ENCODE results near the gene GFY. TPM values are rescaled to one million over a fixed set of nuclear protein-coding genes. Genes with fewer than 3 reads are reported as not detected.
"Not testable (repeated sequence)": the region's sequence is repeated elsewhere in the genome, so short reads cannot be mapped to it uniquely, and the experiment has no call there.

The GFY gene
- total and polyA plus RNA-seq, 5 experiments from 2014 or later, result not detected

- H3K4me1 Mint-ChIP-seq, result peaks cover 22 to 63% (median 61%) of the 10 kb centered on the region in 4 donors
- DNase-seq, result peak; percentile 76 to 99 (median 94)
- POLR2A ChIA-PET, result interaction anchor here (0.7 to 12.3 kb wide), 20 partner anchors 9 to 605 kb away, joined by 3 to 321 read pairs (median 5); partner anchors contain the start of genes FLT3LG, FTL, KASH5 and PRMT1
- H3K4me3 Mint-ChIP-seq, result peak within 1 kb of the TSS; percentile 95 to 100 (median 99)
- peak within 1 kb of the TSS; percentile 93 to 100 (median 100) for H3K27ac Mint-ChIP-seq
- peaks cover 0 to 40% (median 7%) of the 10 kb centered on the region in 3 donors for H3K36me3 Mint-ChIP-seq
- H3K27me3 Mint-ChIP-seq, result no peaks in the 10 kb centered on the region
- H3K9me3 Mint-ChIP-seq, result no peaks in the 10 kb centered on the region
- ATAC-seq, result peak; percentile 62 to 69
These were observed 26.4 kb downstream of the GFY start, which contains the start of gene PIH1D1 for GRCh38 chr19:49451430-49452181. Gene PIH1D1 (minus strand): TSS chr19:49451814. CDS start chr19:49451574, 240 bp downstream.

- peaks cover 0 to 42% (median 8%) of the 10 kb centered on the region in 3 donors for H3K36me3 Mint-ChIP-seq
- peak; percentile 84 to 87 for ATAC-seq
- H3K4me3 Mint-ChIP-seq, result peak within 1 kb of the TSS; percentile 95 to 100 (median 99)
- peak; percentile 95 to 99 (median 98) for DNase-seq
- no peaks in the 10 kb centered on the region for H3K27me3 Mint-ChIP-seq
- peaks cover 22 to 67% (median 63%) of the 10 kb centered on the region in 4 donors for H3K4me1 Mint-ChIP-seq
- H3K27ac Mint-ChIP-seq, result peak within 1 kb of the TSS; percentile 93 to 100 (median 100)
- H3K9me3 Mint-ChIP-seq, result no peaks in the 10 kb centered on the region
- POLR2A ChIA-PET, result interaction anchor here (0.6 to 12.3 kb wide), 20 partner anchors 10 to 265 kb away, joined by 3 to 321 read pairs (median 5); partner anchors contain the start of genes CD37, FLT3LG, KASH5 and NOSIP
These were observed 28.0 kb downstream of the GFY start, which contains the start of gene ALDH16A1 for GRCh38 chr19:49453013-49453756. Gene ALDH16A1 (plus strand): TSS chr19:49453225. CDS start chr19:49453332, 107 bp downstream.

- Mint-ChIP-seq H3K36me3 (peaks cover 0 to 36% (median 8%) of the 10 kb centered on the region in 3 donors), H3K27me3 (no peaks in the 10 kb centered on the region), H3K4me1 (peaks cover 17 to 65% (median 57%) of the 10 kb centered on the region in 4 donors), H3K9me3 (no peaks in the 10 kb centered on the region), H3K27ac (peak overlapping the region; percentile 93 to 100 (median 100)), H3K4me3 (peak overlapping the region; percentile 95 to 100 (median 98))
- ATAC-seq (peak in 1 of 2 donors; percentile 3), DNase-seq (no peak)
- POLR2A ChIA-PET, result interaction anchor here (0.6 to 12.3 kb wide), 20 partner anchors 8 to 264 kb away, joined by 3 to 321 read pairs (median 4); partner anchors contain the start of genes CD37, FLT3LG, KASH5 and NOSIP
These were observed 28.6 kb downstream of the GFY start for GRCh38 chr19:49453757-49454240.

- ATAC-seq, result no peak
- Mint-ChIP-seq H3K27ac (peak overlapping the region in 6 of 10 donors; percentile 36 to 87 (median 56)), H3K4me1 (peaks cover 12 to 52% (median 43%) of the 10 kb centered on the region in 4 donors), H3K4me3 (peak overlapping the region in 6 of 10 donors; percentile 7 to 75 (median 39)), H3K9me3 (no peaks in the 10 kb centered on the region), H3K36me3 (peaks cover 0 to 33% (median 8%) of the 10 kb centered on the region in 3 donors), H3K27me3 (no peaks in the 10 kb centered on the region)
- DNase-seq, result no peak
- POLR2A ChIA-PET, result interaction anchor here (0.9 to 12.3 kb wide), 2 partner anchors 13 to 40 kb away, joined by 3 to 321 read pairs; partner anchors contain the start of genes FLT3LG and RPS11
These were observed 30.6 kb downstream of the GFY start for GRCh38 chr19:49455773-49456172.

GRCh38 chr19:49456326-49456725 lies 31.1 kb downstream of the GFY start:
- Mint-ChIP-seq H3K9me3 (no peaks in the 10 kb centered on the region), H3K4me3 (peak overlapping the region in 5 of 10 donors; percentile 7 to 75 (median 33)), H3K36me3 (peaks cover 0 to 34% (median 8%) of the 10 kb centered on the region in 3 donors), H3K27ac (peak overlapping the region in 7 of 10 donors; percentile 8 to 87 (median 50)), H3K27me3 (no peaks in the 10 kb centered on the region), H3K4me1 (peaks cover 12 to 48% (median 39%) of the 10 kb centered on the region in 4 donors)
- DNase-seq, result no peak
- POLR2A ChIA-PET, result interaction anchor here (12.3 kb wide), 1 partner anchor 13 kb away, joined by 321 read pairs; the partner anchor contains the start of gene FLT3LG
- no peak for ATAC-seq

- no peak for ATAC-seq
- Mint-ChIP-seq H3K27ac (peak overlapping the region in 1 of 10 donors; percentile 19), H3K4me1 (peaks cover 3 to 34% (median 19%) of the 10 kb centered on the region in 4 donors), H3K36me3 (peaks cover 0 to 32% (median 8%) of the 10 kb centered on the region in 3 donors), H3K4me3 (no peak overlapping the region), H3K9me3 (no peaks in the 10 kb centered on the region), H3K27me3 (no peaks in the 10 kb centered on the region)
- POLR2A ChIA-PET, result interaction anchor here (0.6 to 12.3 kb wide), 4 partner anchors 10 to 301 kb away, joined by 3 to 321 read pairs (median 4); partner anchors contain the start of gene FLT3LG
- DNase-seq, result no peak
These were observed 33.3 kb downstream of the GFY start for GRCh38 chr19:49458567-49458903.

GRCh38 chr19:49459388-49459787 lies 34.2 kb downstream of the GFY start:
- ATAC-seq (no peak), DNase-seq (no peak)
- H3K9me3 Mint-ChIP-seq, result no peaks in the 10 kb centered on the region
- H3K4me3 Mint-ChIP-seq, result no peak overlapping the region
- H3K27me3 Mint-ChIP-seq, result no peaks in the 10 kb centered on the region
- peaks cover 0 to 37% (median 8%) of the 10 kb centered on the region in 3 donors for H3K36me3 Mint-ChIP-seq
- H3K27ac Mint-ChIP-seq, result peak overlapping the region in 2 of 10 donors; percentile 21 to 25
- POLR2A ChIA-PET, result interaction anchor here (1.0 to 1.5 kb wide), 3 partner anchors 10 to 40 kb away, joined by 3 to 5 read pairs (median 3); partner anchors contain the start of gene FLT3LG
- H3K4me1 Mint-ChIP-seq, result peaks cover 0 to 26% (median 11%) of the 10 kb centered on the region in 4 donors

- peaks cover 0 to 35% (median 6%) of the 10 kb centered on the region in 3 donors for H3K36me3 Mint-ChIP-seq
- DNase-seq, H3K9me3 Mint-ChIP-seq, ATAC-seq, H3K4me3 Mint-ChIP-seq, H3K27me3 Mint-ChIP-seq, H3K27ac Mint-ChIP-seq: not testable (repeated sequence)
- POLR2A ChIA-PET, result interaction anchor here (0.9 kb wide), 2 partner anchors 10 to 18 kb away, joined by 3 to 8 read pairs; partner anchors contain the start of gene PIH1D1
- H3K4me1 Mint-ChIP-seq, result peaks cover 0 to 16% (median 7%) of the 10 kb centered on the region in 4 donors
These were observed 35.9 kb downstream of the GFY start for GRCh38 chr19:49461130-49461529.

- Mint-ChIP-seq H3K4me3 (no peak overlapping the region), H3K27ac (no peak overlapping the region), H3K9me3 (no peaks in the 10 kb centered on the region), H3K4me1 (peaks cover 0 to 13% (median 5%) of the 10 kb centered on the region in 4 donors), H3K27me3 (no peaks in the 10 kb centered on the region), H3K36me3 (peaks cover 0 to 33% (median under 1%) of the 10 kb centered on the region in 3 donors)
- POLR2A ChIA-PET, result interaction anchor here (0.9 kb wide), 1 partner anchor 10 kb away, joined by 8 read pairs; the partner anchor contains the start of gene PIH1D1
- DNase-seq, result no peak
- ATAC-seq, result no peak
These were observed 36.5 kb downstream of the GFY start for GRCh38 chr19:49461656-49462055.

GRCh38 chr19:49462492-49462891 lies 37.3 kb downstream of the GFY start:
- DNase-seq, result no peak
- H3K4me3 Mint-ChIP-seq, result no peak overlapping the region
- H3K27ac Mint-ChIP-seq, result peak overlapping the region in 6 of 10 donors; percentile 2 to 90 (median 50)

GRCh38 chr19:49463960-49464740 lies 39.0 kb downstream of the GFY start:
- Mint-ChIP-seq H3K9me3 (no peaks in the 10 kb centered on the region), H3K4me1 (peaks cover 3 to 16% (median 12%) of the 10 kb centered on the region in 4 donors), H3K27ac (peak overlapping the region in 7 of 10 donors; percentile 24 to 95 (median 79)), H3K4me3 (no peak overlapping the region), H3K36me3 (peaks cover 0 to 29% (median 3%) of the 10 kb centered on the region in 3 donors), H3K27me3 (no peaks in the 10 kb centered on the region)
- POLR2A ChIA-PET, result interaction anchor here (11.3 kb wide), 1 partner anchor 11 kb away, joined by 321 read pairs; the partner anchor contains the start of genes ALDH16A1 and PIH1D1
- ATAC-seq (no peak), DNase-seq (no peak)

More at GRCh38 chr19:49462492-49462891, 37.3 kb downstream of the GFY start:
- POLR2A ChIA-PET, result no interaction called here
- no peaks in the 10 kb centered on the region for H3K27me3 Mint-ChIP-seq
- H3K36me3 Mint-ChIP-seq, result peaks cover 0 to 26% (median 0%) of the 10 kb centered on the region in 3 donors
- peaks cover 0 to 11% (median 2%) of the 10 kb centered on the region in 4 donors for H3K4me1 Mint-ChIP-seq
- no peak for ATAC-seq
- no peaks in the 10 kb centered on the region for H3K9me3 Mint-ChIP-seq
